Stromal cell of bone marrow (primary cell): ENCODE measurements around the gene ATP13A4.

Source experiments
- DNase-seq: peaks from one replicate; pipeline ENCODE4 v3.0.0-alpha.2; 2012; ENCODE audit warnings: low read depth

Gene ATP13A4

DNA sequence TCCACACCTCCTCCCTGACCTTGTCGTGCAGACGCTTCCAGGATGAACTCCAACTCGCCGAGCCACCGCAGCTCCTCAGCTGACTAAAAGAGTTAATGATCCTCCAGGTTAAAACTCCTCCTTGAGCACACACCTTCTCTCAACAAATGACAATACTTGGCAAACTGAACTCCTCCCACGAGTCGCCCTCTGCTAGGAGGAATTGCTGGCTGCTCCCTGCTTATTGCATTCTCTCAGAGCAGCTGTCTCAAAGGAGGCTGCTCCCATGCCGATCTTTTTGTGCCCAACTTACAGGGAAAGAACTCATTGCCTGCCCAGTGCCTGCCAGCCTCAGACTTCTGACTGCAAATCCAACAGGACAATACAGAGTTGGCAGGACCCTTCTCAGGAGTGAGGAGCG is at the start of gene ATP13A4:
Gene ATP13A4, minus strand, starts transcription at position 85 of the 400 bp plus-strand sequence. CDS start 96 bp downstream, outside the sequence.
- DNase-seq = no peak

- no peak for DNase-seq
Observed at GRCh38 chr3:193599393-193599792, 44.7 kb upstream of the ATP13A4 start.

DNA sequence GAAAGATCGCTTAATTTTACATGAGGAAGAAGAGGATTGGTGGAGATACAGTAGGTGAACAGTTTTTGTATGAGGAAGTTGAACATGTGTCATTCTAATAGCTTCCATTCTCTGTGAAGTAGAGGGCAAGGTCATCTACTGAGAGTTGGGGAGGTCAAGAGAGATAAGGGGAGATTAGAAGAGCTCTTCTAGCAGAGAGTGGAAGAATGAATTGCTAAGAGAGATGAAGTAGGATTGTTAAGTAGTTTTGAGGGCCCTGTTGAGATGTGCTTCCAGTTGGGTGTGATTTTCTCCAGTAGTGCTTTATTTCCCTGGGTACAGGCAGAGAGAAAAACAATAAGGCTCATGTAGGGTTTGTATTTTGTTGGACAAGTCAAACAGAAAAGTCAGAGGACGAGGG is 43.5 kb upstream of the ATP13A4 start:
- no peak for DNase-seq

DNA sequence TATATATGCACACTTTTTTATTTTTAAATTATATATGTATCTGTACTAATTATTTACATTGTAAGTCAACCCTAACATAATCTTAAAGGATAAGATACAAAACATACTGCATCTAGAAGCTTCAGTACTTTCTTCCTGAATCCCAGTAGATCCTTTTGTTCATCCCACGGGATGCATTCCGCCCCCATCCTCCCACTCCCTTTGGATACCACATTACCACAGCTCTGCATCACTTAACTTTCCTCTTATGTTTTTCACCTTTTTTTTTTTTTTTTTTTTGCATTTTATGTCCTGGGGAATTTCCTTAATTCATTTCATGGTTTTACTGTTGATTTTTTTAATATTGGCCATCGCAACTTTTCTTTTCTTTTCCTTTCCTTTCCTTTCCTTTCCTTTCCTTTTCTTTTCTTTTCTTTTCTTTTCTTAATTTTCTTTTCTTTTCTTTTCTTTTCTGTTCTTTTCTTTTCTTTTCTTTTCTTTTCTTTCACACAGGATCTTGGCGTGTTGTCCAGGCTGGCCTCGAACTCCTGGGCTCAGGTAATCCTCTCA is 41.3 kb upstream of the ATP13A4 start:
- DNase-seq = no peak

- DNase-seq = no peak
Observed at GRCh38 chr3:193594946-193595689, 40.4 kb upstream of the ATP13A4 start.

- DNase-seq = peak; percentile 6
Observed at GRCh38 chr3:193593668-193594030, 39.0 kb upstream of the ATP13A4 start.

GRCh38 chr3:193592841-193593667 is 38.4 kb upstream of the ATP13A4 start, which contains the start of gene OPA1:
OPA1 (plus strand) TSS chr3:193593208; CDS start chr3:193593378, 170 bp downstream.
- peak; percentile 98 for DNase-seq

- DNase-seq = peak; percentile 25
Observed at GRCh38 chr3:193590088-193590856, 35.6 kb upstream of the ATP13A4 start.

GRCh38 chr3:193589616-193590015 is 34.9 kb upstream of the ATP13A4 start:
- no peak for DNase-seq

GRCh38 chr3:193589129-193589528 is 34.4 kb upstream of the ATP13A4 start:
- DNase-seq = no peak

DNA sequence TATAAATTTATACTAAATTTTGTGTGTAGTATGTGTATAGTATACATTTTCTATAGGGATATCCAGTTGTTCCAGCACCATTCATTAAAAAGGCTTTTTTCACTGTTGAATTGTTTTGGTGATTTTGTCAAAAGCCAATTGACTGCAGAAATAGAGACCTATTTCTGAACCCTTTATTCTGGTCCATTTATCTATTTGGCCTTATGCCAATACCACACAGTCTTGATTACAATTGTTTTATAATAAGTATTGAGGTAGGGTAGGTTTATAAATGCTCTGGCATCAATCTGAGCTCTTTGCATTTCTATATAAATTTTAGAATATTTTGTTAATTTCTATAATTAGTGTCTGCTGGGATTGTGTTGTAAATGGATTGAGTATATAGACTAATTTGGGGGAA is 31.8 kb upstream of the ATP13A4 start:
- no peak for DNase-seq

GRCh38 chr3:193585530-193585929 is 30.8 kb upstream of the ATP13A4 start:
- no peak for DNase-seq

DNA sequence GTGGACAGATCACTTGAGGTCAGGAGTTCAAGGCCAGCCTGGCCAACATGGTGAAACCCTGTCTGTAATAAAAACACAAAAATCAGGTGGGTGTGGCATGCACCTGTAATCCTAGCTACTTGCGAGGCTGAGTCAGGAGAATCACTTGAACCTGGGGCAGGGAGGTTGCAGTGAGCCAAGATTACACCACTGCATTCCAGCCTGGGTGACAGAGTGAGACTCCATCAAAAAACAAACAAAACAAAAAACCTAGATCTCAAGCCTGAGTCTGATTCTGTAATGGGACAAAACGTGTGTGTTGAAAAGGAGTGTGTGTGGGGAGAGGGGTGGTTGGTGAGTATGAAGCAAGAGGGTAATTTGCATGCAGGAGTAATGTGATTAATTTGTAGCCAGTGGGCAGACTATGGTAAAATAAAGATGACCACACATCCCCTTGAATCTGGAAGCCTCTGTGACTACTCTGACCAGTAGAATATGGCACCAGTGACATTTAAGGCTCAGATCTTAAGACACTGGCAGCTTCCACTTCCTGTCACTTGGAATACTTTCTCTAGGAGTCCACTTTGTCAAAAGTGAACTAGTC is 19.9 kb upstream of the ATP13A4 start:
- DNase-seq = no peak

GRCh38 chr3:193573403-193574191 is 18.9 kb upstream of the ATP13A4 start:
- DNase-seq = no peak

DNA sequence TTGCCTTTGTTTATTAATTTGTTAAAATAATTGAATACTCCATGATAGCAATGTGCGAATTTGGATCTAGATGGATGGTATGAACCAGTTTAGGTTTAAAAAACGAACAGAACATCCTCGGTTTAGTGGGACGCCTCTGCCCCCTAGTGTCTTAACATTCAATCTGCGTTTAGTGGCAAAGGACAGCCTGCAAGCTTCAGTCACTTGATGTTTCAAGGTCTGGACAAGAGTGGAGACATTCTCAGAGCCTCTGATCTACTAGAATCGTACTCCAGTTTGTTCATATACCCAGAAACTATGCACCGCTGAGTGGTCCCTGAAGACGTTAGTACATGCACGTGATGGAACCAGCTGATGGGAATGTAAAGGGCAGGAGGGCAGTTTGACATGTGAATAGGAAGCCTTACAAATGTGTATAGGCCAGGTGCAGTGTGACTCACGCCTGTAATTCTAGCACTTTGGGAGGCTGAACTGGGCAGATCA is 17.8 kb upstream of the ATP13A4 start:
- DNase-seq = peak; percentile 42

- DNase-seq = no peak
Observed at GRCh38 chr3:193569119-193569518, 14.4 kb upstream of the ATP13A4 start.

- DNase-seq = no peak
Observed at GRCh38 chr3:193564012-193564411, 9.3 kb upstream of the ATP13A4 start.

GRCh38 chr3:193563426-193563825 is 8.7 kb upstream of the ATP13A4 start:
- no peak for DNase-seq

- DNase-seq = no peak
Observed at GRCh38 chr3:193560870-193561269, 6.2 kb upstream of the ATP13A4 start.

DNA sequence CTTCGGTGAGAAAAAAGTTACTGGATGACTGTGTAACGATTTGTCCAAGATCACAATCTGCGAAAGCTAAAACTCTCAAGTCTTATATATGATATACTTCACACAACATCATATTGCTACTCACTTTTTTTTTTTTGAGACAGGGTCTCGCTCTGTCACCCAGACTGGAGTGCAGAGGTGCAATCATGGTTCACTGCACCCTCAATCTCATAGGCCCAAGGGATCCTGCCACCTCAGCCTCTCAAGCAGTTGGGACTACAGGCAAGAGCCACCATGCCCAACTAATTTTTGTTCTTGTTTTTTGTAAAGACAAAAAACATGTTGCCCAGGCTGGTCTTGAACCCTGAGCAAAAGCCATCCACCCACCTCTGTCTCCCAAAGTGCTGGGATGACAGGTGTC is 5.4 kb upstream of the ATP13A4 start:
- DNase-seq = no peak

DNA sequence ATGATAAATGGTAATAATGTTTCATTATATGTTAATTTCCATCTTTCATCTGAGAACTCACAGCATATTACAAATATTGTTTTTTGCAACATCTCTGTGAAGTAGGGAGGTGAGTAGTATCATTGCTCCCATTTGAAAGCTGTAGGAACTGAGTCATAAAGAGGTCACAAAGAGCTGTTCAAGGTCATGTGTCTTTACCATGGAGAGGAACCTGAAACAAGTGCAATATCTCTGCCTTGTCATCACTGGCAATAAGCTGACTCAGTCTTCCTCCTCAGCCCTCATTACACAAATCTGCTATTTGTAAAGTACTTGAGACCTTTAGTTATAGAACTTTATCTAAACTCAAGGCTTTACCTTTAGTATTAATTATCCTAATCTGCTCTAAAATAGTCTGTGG is 4.4 kb upstream of the ATP13A4 start:
- no peak for DNase-seq
